ENCODE results near the gene FBXO22.
"Not testable (repeated sequence)": the region's sequence is repeated elsewhere in the genome, so short reads cannot be mapped to it uniquely, and the experiment has no call there.

Gene FBXO22

GRCh38 chr15:75903331-75904239 is at the start of gene FBXO22:
FBXO22 (plus strand) TSS chr15:75903878; CDS start chr15:75903964, 86 bp downstream.
- peak; percentile 80 for DNase-seq (ENCODE audit: low read depth)

GRCh38 chr15:75857886-75858285 is 45.8 kb upstream of the FBXO22 start:
- no peak for DNase-seq (ENCODE audit: low read depth)

GRCh38 chr15:75861750-75862402 is 41.8 kb upstream of the FBXO22 start:
- no peak for DNase-seq (ENCODE audit: low read depth)

DNA sequence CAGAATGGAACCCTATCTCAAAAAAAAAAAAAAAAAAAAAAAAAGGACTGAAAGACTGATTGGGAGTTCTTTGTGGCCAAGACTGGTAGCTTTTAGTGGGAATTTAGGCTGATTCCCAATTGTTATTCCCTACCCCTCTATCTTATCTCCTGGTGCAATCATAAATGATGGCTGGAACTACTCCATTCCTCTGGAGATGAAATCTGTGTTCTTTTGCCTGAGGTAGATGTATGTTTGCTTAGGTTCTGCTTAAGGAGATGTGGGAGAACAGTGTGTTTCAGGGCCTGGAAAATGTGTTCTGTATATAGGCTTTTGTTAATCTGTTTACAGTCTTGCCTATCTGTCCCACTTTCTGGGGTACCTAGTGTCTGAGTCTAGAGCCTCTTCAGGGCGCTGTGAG is 40.9 kb upstream of the FBXO22 start:
- no peak for DNase-seq (ENCODE audit: low read depth)

GRCh38 chr15:75864213-75865059 is 39.2 kb upstream of the FBXO22 start:
- no peak for DNase-seq (ENCODE audit: low read depth)

- DNase-seq (ENCODE audit: low read depth) = not testable (repeated sequence)
Measured at GRCh38 chr15:75866045-75866444, 37.6 kb upstream of the FBXO22 start.

DNA sequence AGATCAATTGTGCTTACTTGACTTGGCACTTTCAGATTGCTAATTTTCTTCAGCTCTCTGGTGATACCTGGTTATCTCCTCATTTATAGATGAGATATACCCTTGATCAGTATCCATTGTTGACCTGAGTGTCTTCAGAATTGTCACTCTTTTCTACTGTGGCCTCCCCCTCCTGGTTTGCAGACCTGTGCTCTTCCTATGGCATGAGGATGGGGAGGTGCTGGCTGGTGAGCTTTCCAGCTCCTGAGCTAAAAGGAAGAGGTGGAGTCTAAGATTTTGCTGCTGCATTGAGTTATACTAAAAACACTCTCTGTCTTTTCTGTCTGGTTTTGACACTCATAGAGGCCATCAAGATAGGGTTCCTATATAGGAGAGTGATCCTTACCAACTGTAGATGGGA is 36.8 kb upstream of the FBXO22 start:
- DNase-seq (ENCODE audit: low read depth) = no peak

DNA sequence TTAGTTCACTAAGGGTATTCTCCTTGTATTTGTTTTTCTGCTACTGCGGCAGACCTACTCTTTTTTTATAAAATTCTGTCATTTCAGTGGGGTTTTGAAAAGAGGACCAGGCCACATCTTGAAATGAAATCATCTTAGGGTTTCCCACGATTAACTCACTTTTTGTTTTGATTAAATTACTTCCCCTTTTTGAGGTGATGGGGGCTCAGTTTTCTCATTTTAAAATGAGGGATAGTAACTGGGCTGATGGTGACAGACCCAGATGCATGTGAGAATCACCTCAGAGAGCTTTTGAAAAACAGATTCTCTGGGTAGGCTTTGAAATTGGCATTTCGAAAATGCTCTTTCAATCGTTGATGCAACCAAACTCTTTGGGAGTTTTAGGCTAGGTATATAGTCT is 36.2 kb upstream of the FBXO22 start:
- no peak for DNase-seq (ENCODE audit: low read depth)

GRCh38 chr15:75868019-75868418 is 35.7 kb upstream of the FBXO22 start:
- DNase-seq (ENCODE audit: low read depth) = no peak

DNA sequence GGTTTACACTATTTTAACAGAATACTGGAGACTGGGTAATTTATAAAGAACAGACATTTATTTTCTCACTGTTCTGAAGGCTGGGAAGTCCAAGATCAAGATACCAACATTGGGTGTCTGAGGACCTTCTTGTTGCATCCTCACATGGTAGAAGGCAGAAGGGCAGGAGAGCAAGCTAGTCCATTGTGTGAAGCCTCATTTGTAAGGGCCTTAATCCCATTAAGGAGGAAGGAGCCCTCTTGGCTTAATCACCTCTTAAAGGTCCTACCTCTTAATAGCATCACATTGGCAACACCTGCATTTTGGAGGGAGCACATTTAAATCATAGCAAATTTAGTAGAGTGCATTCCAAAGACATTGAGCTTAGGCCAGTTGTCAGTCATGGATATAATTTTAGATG is 34.2 kb upstream of the FBXO22 start:
- no peak for DNase-seq (ENCODE audit: low read depth)

- DNase-seq (ENCODE audit: low read depth) = not testable (repeated sequence)
Measured at GRCh38 chr15:75871589-75871988, 32.1 kb upstream of the FBXO22 start.

DNA sequence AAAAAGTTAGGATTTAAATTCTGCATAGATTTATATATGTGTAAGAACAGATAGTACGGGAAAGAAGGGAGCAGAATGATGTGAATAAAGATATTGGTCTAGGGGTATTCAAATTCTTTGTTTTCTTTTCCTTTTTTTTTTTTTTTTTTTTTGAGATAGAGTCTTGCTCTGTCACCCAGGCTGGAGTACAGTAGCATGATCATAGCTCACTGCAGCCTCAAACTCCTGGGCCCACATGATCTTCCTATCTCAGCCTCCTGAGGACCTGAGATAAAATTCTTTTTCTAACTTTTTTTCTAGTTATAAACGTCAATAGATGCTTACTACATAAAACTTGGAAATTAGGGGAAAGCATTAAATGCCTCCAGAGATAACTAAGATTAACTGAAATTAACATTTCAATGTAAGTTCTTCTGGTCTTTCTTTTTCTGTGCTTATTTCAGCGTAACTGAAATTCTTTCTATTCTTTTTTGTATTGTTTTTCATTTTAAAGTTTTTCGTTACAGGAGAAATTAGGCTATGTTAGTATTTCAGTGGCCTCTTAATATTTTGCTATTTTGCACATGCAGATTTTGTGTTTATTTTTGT is 31.2 kb upstream of the FBXO22 start:
- no peak for DNase-seq (ENCODE audit: low read depth)

- no peak for DNase-seq (ENCODE audit: low read depth)
Measured at GRCh38 chr15:75884041-75884440, 19.6 kb upstream of the FBXO22 start.

- no peak for DNase-seq (ENCODE audit: low read depth)
Measured at GRCh38 chr15:75887178-75887577, 16.5 kb upstream of the FBXO22 start.

GRCh38 chr15:75891895-75892294 is 11.8 kb upstream of the FBXO22 start:
- no peak for DNase-seq (ENCODE audit: low read depth)

- no peak for DNase-seq (ENCODE audit: low read depth)
Measured at GRCh38 chr15:75895731-75896130, 7.9 kb upstream of the FBXO22 start.

GRCh38 chr15:75900577-75900976 is 3.1 kb upstream of the FBXO22 start:
- no peak for DNase-seq (ENCODE audit: low read depth)

DNA sequence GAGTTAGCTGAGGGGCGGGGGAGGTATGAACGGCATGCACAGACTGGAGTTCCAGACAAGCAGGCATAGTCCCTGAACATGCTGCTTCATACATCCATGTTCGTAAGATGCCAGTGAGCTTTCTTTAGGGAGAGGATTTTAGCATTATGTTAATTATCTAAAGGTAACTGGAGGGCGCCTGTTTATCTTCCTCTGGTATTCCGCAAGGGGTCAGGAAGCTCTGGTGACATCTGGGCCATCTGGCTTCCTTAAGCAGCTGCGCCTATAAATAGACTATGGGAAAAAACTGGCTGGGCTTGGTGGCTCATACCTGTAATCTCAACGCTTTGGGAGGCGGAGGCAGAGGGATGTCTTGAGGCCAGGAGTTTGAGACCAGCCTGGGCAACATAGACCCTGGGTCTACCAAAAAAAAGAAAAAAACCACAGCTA is 1.5 kb upstream of the FBXO22 start:
- DNase-seq (ENCODE audit: low read depth) = no peak

GRCh38 chr15:75905231-75905630 is 1.6 kb downstream of the FBXO22 start:
- DNase-seq (ENCODE audit: low read depth) = no peak

GRCh38 chr15:75910355-75910754 is 6.7 kb downstream of the FBXO22 start:
- not testable (repeated sequence) for DNase-seq (ENCODE audit: low read depth)

DNA sequence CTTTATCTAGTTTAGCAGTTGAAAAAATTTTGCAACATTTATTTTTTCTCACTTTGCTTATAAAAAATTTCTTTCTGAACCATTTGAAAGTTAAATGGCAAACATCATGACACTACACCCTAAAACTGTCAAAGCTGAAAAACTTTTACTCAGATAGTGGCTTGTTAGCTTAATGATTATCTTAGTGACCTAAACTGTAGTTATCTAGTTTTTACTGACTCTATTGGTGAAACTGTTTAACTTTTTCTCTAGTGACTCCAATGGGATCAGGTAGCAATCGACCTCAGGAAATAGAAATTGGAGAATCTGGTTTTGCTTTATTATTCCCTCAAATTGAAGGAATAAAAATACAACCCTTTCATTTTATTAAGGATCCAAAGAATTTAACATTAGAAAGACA is 13.3 kb downstream of the FBXO22 start:
- no peak for DNase-seq (ENCODE audit: low read depth)

DNA sequence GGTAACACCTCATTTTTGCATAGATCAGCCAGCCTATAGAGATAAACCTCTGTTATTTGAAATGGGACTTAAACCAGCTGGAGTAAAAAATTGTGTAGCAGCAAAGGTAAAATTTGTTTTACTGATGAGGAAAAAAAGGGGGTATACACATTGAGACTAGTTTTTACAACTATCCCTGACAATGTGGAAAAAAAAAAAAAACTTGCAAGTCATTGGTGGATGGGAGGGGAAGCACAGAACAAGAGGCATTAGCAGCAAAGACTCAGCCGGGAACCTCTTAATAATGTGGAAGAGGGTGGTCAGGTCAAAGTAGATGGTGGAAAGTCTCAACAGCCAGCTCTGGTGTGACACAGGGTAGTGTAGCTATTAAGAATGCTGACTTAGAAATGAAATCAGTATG is 14.5 kb downstream of the FBXO22 start:
- DNase-seq (ENCODE audit: low read depth) = no peak

All from stimulated activated CD8-positive, alpha-beta memory T cell treated with anti-CD3 and anti-CD28 coated beads, Interleukin-15, amount 100 ng/mL, for 24 hours (primary cell).